GM21723 (cell line): ENCODE results near the gene SCML1.

Source experiments
- ATAC-seq: cut with Tn5 transposase; IDR thresholded peaks from one replicate; pipeline ENCODE4 v1.9.1; 2021; ENCODE audit warnings: mild to moderate bottlenecking, moderate library complexity; ENCODE audit not compliant: unreplicated experiment

Gene SCML1

GRCh38 chrX:17736856-17737709 is at the start of gene SCML1:
Gene SCML1, plus strand, starts transcription at chrX:17737493. Its CDS starts 6,694 bp downstream, at chrX:17744187.
- ATAC-seq = peak; percentile 70

DNA sequence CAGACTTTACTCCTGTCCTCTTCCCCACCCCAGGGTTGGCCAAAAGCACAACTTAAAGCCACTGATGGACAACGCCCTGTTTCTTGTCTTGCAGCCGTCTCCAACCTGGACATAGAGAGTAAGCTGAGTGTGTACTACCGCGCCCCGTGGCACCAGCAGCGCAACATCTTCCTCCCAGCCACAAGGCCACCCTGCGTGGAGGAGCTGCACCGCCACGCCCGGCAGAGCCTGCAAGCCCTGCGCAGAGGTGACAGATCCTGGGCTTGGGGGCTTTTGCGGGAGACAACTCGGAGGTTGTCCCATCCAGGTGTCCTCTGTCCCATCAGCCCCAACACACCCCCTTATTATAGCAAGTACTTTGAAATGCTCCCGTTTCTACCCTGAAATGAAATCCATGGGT is 49.6 kb upstream of the SCML1 start:
- no peak for ATAC-seq

DNA sequence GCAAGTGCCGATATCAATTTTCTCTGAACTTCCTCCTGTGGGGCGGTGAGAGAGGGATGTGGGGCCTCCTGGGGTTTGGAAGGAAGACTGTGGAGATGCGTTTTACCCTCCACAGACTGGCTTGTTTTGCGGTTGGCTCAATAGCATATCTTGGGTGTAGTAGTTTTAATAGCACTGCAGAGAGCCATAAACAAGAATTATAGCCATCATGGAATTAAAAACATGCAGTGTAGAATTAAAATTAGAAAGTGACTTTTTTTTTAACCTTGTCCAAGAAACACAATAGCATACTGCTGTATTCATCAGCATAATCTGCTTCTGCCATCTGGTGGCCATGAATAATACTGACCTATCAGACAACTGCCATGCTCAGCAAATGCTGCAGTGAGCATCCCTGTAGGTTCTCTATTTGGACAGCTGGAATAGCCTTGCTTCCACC is 47.3 kb upstream of the SCML1 start:
- peak; percentile 75 for ATAC-seq

DNA sequence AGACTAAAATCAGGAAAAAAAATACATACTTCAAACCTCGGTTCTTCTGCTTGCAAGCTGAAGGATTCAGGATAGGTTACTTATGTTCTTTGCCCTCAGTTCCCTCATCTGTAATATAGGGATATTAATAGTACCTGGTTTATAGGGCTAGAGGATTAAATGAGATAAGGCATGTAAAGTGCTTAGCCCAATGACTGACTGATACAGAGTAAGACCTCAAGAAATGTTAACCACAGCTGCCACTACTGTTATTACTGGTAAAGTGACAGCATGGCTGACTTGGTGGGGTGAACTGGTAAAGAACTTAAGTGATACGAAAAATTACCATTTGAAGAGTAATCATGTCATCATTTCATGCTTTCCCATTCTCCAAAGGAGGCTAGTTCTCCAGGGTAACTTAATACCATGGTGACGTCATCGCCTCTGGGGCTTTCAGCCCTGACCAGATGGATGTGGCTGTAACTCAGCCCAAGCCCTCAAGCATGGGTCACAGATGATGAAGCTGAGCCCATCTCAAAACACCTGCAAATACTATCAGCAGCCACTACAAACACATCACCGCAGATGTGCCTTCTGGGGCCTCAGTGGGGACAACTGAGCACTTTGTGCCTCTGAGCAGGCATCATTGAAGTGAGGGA is 44.5 kb upstream of the SCML1 start:
- no peak for ATAC-seq

GRCh38 chrX:17697191-17697590 is 40.1 kb upstream of the SCML1 start:
- ATAC-seq = no peak

- ATAC-seq = no peak
Measured at GRCh38 chrX:17700976-17701375, 36.3 kb upstream of the SCML1 start.

GRCh38 chrX:17703201-17703600 is 34.1 kb upstream of the SCML1 start:
- ATAC-seq = no peak

GRCh38 chrX:17705211-17705610 is 32.1 kb upstream of the SCML1 start:
- ATAC-seq = no peak

DNA sequence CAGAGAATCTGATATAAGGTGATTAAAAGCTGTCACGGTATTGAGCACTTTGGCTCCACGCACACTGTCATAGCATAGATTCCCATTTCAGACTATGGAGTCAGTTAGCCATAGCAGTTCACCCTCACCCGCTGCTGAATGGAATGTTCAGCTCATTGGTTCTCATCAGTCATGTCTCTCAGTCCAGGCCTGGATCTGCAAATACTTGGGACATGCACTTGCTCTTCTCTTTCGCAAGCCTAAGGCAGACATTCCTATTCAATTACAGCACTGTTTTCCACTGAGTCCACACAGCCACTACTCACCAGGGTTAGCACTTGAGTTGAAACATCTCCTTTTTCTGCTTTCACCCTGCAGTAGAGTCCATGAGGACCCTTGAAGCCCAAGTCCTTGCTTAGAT is 30.6 kb upstream of the SCML1 start:
- ATAC-seq = no peak

- ATAC-seq = no peak
Measured at GRCh38 chrX:17707731-17708130, 29.6 kb upstream of the SCML1 start.

- ATAC-seq = no peak
Measured at GRCh38 chrX:17710871-17711301, 26.4 kb upstream of the SCML1 start.

GRCh38 chrX:17713288-17713687 is 24.0 kb upstream of the SCML1 start:
- no peak for ATAC-seq

GRCh38 chrX:17718649-17719165 is 18.6 kb upstream of the SCML1 start:
- no peak for ATAC-seq

- ATAC-seq = no peak
Measured at GRCh38 chrX:17719711-17720110, 17.6 kb upstream of the SCML1 start.

DNA sequence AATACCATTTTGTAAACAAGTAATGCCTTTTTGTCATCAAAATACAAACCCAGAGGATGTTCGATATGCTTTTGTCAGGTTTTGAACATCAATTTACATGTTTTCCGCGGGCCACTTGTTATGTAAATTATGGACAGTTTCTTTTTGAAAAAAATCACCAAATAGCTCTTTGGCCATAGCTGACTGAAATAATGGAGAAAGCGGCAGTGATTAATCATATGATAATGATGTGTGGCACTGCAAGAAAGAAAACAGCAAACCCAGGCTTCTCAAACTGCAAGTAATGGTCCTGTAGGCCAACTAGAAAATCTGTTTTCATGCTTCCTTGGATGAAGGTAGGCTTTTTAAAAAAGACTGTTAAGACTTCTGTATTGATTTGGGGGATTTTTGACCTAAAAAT is 15.6 kb upstream of the SCML1 start:
- no peak for ATAC-seq

DNA sequence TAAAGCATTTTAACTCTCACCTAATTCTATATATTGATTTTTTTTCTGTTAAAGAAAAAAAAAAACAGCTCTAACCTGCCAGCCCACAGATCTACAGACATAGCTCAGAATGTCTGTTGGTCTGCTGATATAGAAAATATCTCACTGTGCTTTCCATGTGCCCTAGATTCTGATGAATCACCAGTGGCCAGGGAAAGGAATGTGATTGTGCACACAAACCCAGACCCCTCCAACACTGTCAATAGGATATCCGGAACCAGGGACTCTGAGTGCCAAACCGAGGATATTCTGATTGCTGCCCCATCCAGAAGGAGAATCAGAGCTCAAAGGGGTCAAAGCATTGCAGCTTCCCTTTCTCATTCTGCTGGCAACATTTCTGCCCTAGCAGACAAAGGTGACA is 12.1 kb upstream of the SCML1 start:
- no peak for ATAC-seq

GRCh38 chrX:17732138-17732783 is 5.0 kb upstream of the SCML1 start:
- ATAC-seq = no peak

- ATAC-seq = no peak
Measured at GRCh38 chrX:17735406-17735805, 1.9 kb upstream of the SCML1 start.

DNA sequence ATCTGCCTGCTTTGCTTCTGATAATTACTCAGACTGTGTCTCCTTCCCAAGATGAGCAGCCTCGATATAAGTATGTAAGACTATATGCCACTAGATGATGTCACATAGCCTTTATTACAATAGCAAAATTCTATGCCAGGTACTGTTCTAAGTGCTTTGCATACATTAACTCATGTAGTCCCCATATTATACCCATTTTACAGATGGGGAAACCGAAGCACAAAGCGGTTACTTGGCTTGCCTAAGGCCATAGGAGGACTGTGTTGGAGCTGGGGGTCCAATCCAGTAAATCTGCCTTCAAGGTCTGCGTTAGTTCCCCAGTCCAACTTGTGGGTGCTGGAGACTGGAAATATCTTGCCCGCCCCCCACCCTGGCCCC is 826 bp upstream of the SCML1 start:
- no peak for ATAC-seq

DNA sequence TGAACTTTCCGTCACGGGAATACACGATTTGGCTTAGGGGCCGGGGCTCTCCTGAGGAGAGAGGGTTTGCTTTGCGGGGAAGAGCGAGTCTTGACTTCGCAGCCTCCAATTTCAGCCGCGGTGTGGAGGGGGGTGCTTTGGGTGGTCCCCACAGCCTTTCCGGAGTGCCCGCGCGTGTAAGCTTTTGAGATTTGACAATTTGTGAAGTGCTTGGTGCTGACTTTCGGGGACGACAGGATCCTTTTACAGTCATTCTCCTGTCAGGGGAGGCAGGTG is 355 bp downstream of the SCML1 start:
- ATAC-seq = peak; percentile 11

- peak; percentile 22 for ATAC-seq
Measured at GRCh38 chrX:17737986-17738713, 857 bp downstream of the SCML1 start.
